ENCODE measurements around the gene IL18BP. TPM values are rescaled to one million over a fixed set of nuclear protein-coding genes. Genes with fewer than 3 reads are reported as not detected.
A peak's percentile ranks its signal among the peaks of the same experiment; 100 is the strongest.

The IL18BP gene
- total and polyA plus RNA-seq, 9 of the 15 experiments (the other 6 are each of a cell fraction or from before 2014, with no cell fraction given) = 0.34 to 9.4 (median 3.2) TPM

- TF ChIP-seq, protein P1, sequence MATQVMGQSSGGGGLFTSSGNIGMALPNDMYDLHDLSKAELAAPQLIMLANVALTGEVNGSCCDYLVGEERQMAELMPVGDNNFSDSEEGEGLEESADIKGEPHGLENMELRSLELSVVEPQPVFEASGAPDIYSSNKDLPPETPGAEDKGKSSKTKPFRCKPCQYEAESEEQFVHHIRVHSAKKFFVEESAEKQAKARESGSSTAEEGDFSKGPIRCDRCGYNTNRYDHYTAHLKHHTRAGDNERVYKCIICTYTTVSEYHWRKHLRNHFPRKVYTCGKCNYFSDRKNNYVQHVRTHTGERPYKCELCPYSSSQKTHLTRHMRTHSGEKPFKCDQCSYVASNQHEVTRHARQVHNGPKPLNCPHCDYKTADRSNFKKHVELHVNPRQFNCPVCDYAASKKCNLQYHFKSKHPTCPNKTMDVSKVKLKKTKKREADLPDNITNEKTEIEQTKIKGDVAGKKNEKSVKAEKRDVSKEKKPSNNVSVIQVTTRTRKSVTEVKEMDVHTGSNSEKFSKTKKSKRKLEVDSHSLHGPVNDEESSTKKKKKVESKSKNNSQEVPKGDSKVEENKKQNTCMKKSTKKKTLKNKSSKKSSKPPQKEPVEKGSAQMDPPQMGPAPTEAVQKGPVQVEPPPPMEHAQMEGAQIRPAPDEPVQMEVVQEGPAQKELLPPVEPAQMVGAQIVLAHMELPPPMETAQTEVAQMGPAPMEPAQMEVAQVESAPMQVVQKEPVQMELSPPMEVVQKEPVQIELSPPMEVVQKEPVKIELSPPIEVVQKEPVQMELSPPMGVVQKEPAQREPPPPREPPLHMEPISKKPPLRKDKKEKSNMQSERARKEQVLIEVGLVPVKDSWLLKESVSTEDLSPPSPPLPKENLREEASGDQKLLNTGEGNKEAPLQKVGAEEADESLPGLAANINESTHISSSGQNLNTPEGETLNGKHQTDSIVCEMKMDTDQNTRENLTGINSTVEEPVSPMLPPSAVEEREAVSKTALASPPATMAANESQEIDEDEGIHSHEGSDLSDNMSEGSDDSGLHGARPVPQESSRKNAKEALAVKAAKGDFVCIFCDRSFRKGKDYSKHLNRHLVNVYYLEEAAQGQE (IDR thresholded peaks at IDR 0.05; ENCODE audit: borderline replicate concordance) = peak; percentile 36; the same call in 1 of the 2 replicates
- TF ChIP-seq, protein P1 (CRISPR knock-in tag; IDR thresholded peaks at IDR 0.05; ENCODE audit: low read depth) = no peak
- TF ChIP-seq ZBTB8A (IDR thresholded peaks at IDR 0.05; ENCODE audit: partially characterized antibody) (no peak), YY1 (IDR thresholded peaks at IDR 0.05; ENCODE audit: borderline replicate concordance in 1 of 3, control insufficient read depth in 1 of 3, extremely low read depth in 1 of 3, insufficient read depth in 3 of 3, insufficient read length in 1 of 3, insufficient replicate concordance in 2 of 3, low read depth in 1 of 3, low read length in 2 of 3) (no peak), EP300 (IDR thresholded peaks at IDR 0.05; ENCODE audit: low read length) (no peak), DEAF1 (CRISPR knock-in tag; IDR thresholded peaks at IDR 0.05) (0 out of 2 replicates have a peak, but pooled peaks have one; percentile 25), ZNF740 (CRISPR knock-in tag; IDR thresholded peaks at IDR 0.05) (peak; percentile 19; the same call in 1 of the 2 replicates), ZNF740 (tag; IDR thresholded peaks at IDR 0.05) (no peak)
- TF ChIP-seq, protein P2, sequence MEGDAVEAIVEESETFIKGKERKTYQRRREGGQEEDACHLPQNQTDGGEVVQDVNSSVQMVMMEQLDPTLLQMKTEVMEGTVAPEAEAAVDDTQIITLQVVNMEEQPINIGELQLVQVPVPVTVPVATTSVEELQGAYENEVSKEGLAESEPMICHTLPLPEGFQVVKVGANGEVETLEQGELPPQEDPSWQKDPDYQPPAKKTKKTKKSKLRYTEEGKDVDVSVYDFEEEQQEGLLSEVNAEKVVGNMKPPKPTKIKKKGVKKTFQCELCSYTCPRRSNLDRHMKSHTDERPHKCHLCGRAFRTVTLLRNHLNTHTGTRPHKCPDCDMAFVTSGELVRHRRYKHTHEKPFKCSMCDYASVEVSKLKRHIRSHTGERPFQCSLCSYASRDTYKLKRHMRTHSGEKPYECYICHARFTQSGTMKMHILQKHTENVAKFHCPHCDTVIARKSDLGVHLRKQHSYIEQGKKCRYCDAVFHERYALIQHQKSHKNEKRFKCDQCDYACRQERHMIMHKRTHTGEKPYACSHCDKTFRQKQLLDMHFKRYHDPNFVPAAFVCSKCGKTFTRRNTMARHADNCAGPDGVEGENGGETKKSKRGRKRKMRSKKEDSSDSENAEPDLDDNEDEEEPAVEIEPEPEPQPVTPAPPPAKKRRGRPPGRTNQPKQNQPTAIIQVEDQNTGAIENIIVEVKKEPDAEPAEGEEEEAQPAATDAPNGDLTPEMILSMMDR (IDR thresholded peaks at IDR 0.05 in 2 of 3, conservative IDR thresholded peaks at IDR 0.05 in 1 of 3; ENCODE audit: insufficient read depth in 2 of 3, low read depth in 1 of 3, low read length in 3 of 3) = peak; percentile 68 to 80 (median 75); a peak in 5 of 6 replicates
Measured at GRCh38 chr11:71977743-71978418, 20.8 kb upstream of the IL18BP start (continued).
